ENCODE results near the gene BYSL.
A peak's percentile ranks its signal among the peaks of the same experiment; 100 is the strongest.

Gene BYSL

GRCh38 chr6:41917528-41917927 lies 3.8 kb upstream of the BYSL start:
- DNase-seq (ENCODE audit: low spot score), result no peak

GRCh38 chr6:41921712-41921998 lies 356 bp downstream of the BYSL start:
- DNase-seq (ENCODE audit: low spot score), result no peak

- no peak for DNase-seq (ENCODE audit: low spot score)
Observed at GRCh38 chr6:41922154-41922553, 855 bp downstream of the BYSL start.

GRCh38 chr6:41927253-41927652 lies 6.0 kb downstream of the BYSL start:
- DNase-seq (ENCODE audit: low spot score), result no peak

- DNase-seq (ENCODE audit: low spot score), result no peak
Observed at GRCh38 chr6:41929924-41930323, 8.6 kb downstream of the BYSL start.

GRCh38 chr6:41931792-41932191 lies 10.5 kb downstream of the BYSL start:
- DNase-seq (ENCODE audit: low spot score), result no peak

- DNase-seq (ENCODE audit: low spot score), result no peak
Observed at GRCh38 chr6:41932378-41932777, 11.1 kb downstream of the BYSL start.

- no peak for DNase-seq (ENCODE audit: low spot score)
Observed at GRCh38 chr6:41934278-41935192, 13.2 kb downstream of the BYSL start.

- DNase-seq (ENCODE audit: low spot score), result no peak
Observed at GRCh38 chr6:41935193-41935574, 13.9 kb downstream of the BYSL start.

- DNase-seq (ENCODE audit: low spot score), result peak; percentile 25
Observed at GRCh38 chr6:41935685-41936072, 14.4 kb downstream of the BYSL start.

GRCh38 chr6:41936073-41936837 lies 15.0 kb downstream of the BYSL start:
- peak; percentile 82 for DNase-seq (ENCODE audit: low spot score)

- no peak for DNase-seq (ENCODE audit: low spot score)
Observed at GRCh38 chr6:41937472-41937860, 16.2 kb downstream of the BYSL start.

- no peak for DNase-seq (ENCODE audit: low spot score)
Observed at GRCh38 chr6:41937861-41938574, 16.7 kb downstream of the BYSL start.

GRCh38 chr6:41938590-41939175 lies 17.4 kb downstream of the BYSL start:
- DNase-seq (ENCODE audit: low spot score), result no peak

- DNase-seq (ENCODE audit: low spot score), result peak; percentile 64
Observed at GRCh38 chr6:41939176-41939847, 18.0 kb downstream of the BYSL start.

GRCh38 chr6:41939848-41940758 lies 18.8 kb downstream of the BYSL start:
- no peak for DNase-seq (ENCODE audit: low spot score)

- DNase-seq (ENCODE audit: low spot score), result peak; percentile 44
Observed at GRCh38 chr6:41940759-41941279, 19.5 kb downstream of the BYSL start.

- peak; percentile 87 for DNase-seq (ENCODE audit: low spot score)
Observed at GRCh38 chr6:41941280-41942066, 20.2 kb downstream of the BYSL start, which contains the start of gene CCND3. Gene CCND3, minus strand, starts transcription at chr6:41941808. Its CDS starts 159 bp downstream, at chr6:41941649.

- DNase-seq (ENCODE audit: low spot score), result no peak
Observed at GRCh38 chr6:41942067-41942851, 21.0 kb downstream of the BYSL start.

All from iPS-NIHi11 (cell line).